Astrocyte of the cerebellum (primary cell): ENCODE results near the gene TEC.

ENCODE experiments used
- DNase-seq: peaks from one replicate; pipeline ENCODE4 v3.0.0-alpha.2; 2011; ENCODE audit warnings: low read depth
- H3K4me3 ChIP-seq: 2 replicates; pipeline ENCODE4 v1.5.1; 2011; ENCODE audit warnings: mild to moderate bottlenecking, low read depth, low read length, moderate library complexity
- in situ Hi-C: cut with HindIII; loops from 2 replicates; pipeline ENCODE4 v1.10.0; 2017; ENCODE audit warnings: low sequenced_read_pairs
- TF ChIP-seq, protein P1 (sequence below): IDR thresholded peaks from 2 replicates; pipeline ENCODE4 v1.5.1; 2012; ENCODE audit warnings: low read length, low read depth, moderate library complexity, mild to moderate bottlenecking; ENCODE audit errors: missing control alignments

The TEC gene

DNA sequence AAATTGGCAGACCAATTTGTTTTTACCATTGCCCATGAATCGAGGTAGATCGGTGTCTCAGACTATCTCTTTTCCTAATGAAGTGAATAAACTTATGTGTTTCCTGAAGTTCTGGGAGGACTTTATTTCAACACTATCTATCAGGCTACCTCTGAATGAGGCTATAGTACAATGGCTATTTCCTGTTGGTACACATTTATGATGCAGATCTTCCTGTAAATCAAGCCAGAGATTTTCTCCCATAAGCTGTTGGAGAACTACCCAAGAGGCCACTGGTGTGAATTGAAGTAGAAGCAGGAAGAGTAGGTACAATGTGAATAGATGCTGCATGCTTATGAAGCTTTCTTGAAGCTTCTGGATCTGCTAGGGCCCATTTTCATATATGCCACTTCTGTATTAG, 151.6 kb downstream of the TEC start:
- DNase-seq: no peak
- in situ Hi-C loops: no loop called here
- TF ChIP-seq, protein P1, sequence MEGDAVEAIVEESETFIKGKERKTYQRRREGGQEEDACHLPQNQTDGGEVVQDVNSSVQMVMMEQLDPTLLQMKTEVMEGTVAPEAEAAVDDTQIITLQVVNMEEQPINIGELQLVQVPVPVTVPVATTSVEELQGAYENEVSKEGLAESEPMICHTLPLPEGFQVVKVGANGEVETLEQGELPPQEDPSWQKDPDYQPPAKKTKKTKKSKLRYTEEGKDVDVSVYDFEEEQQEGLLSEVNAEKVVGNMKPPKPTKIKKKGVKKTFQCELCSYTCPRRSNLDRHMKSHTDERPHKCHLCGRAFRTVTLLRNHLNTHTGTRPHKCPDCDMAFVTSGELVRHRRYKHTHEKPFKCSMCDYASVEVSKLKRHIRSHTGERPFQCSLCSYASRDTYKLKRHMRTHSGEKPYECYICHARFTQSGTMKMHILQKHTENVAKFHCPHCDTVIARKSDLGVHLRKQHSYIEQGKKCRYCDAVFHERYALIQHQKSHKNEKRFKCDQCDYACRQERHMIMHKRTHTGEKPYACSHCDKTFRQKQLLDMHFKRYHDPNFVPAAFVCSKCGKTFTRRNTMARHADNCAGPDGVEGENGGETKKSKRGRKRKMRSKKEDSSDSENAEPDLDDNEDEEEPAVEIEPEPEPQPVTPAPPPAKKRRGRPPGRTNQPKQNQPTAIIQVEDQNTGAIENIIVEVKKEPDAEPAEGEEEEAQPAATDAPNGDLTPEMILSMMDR: no peak
- H3K4me3 ChIP-seq: no peak overlapping the region

DNA sequence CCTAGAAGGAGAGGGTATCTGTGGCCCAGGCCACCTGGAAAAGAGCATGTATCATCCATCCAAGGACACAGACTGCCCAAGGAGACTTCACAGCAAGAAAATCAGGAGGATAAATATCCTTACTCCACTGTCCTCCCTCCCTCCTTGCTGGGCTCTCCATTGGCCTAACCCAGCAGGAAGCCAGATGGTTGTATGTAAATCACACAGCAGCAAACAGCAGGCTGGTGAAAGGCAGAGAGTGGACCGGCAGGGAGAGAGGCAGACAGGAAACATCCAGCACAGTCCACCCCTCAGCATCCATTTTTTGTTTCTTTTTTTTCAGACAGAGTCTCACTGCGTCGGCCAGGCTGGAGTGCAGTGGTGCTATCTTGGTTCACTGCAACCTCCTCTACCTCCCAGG, 153.1 kb downstream of the TEC start:
- DNase-seq: no peak
- in situ Hi-C loops: no loop called here
- TF ChIP-seq, protein P1: no peak
- H3K4me3 ChIP-seq: no peak overlapping the region

DNA sequence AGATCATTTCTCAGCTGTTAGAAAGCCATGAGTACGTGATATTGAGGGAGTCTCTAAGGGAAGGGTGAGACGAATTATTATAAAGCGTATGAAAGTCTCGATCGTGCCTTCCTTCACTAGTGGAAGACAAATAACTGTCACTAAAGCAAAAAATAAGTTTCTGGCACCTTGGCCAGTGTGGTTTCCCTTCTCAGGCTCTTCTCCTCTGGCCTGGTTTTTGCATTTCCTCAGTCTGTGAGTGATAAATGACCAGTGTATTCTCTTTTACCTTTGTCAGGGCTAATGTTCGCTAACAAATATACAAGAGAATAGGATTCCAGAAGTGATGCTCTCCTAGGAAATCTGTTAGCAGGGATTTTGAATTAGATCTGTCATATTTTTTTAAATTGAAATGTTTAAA, 155.2 kb downstream of the TEC start:
- no peak overlapping the region for H3K4me3 ChIP-seq
- in situ Hi-C loops: no loop called here
- TF ChIP-seq, protein P1: no peak
- DNase-seq: no peak

GRCh38 chr4:48112017-48112667, 157.5 kb downstream of the TEC start:
- in situ Hi-C loops: no loop called here
- DNase-seq: no peak
- H3K4me3 ChIP-seq: no peak overlapping the region
- TF ChIP-seq, protein P1: no peak

DNA sequence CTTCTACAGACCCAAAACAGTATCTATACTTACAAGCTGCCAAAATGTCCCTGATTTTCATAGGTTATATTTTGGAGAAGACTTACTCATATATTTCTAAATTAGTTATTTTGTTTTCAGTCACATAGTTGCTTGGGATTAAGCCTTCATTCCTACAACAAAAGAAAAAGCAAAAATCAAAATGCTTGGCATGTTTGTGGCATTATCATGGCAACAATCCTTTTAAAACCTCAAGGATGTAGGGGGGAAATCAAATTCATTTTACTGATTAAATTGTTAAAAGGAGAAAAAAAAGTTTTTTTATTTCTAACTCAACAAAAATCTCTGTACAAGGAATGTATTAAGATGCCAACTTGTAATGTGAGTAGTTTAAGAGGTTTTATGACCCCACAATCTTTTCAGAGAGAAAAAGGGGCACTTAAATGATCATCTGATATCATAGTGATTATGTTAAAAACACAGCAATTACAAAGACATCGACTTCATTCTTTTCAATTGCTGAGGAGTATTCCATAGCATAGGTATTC, 159.1 kb downstream of the TEC start:
- no peak overlapping the region for H3K4me3 ChIP-seq
- TF ChIP-seq, protein P1: no peak
- no peak for DNase-seq
- in situ Hi-C loops: no loop called here

GRCh38 chr4:48109413-48110263, 160.0 kb downstream of the TEC start:
- no peak overlapping the region for H3K4me3 ChIP-seq
- peak; percentile 19 for DNase-seq
- in situ Hi-C loops: no loop called here
- TF ChIP-seq, protein P1: peak; percentile 69
